Measurements from ENCODE around the gene PNPLA7. TPM values are rescaled to one million over a fixed set of nuclear protein-coding genes. Genes with fewer than 3 reads are reported as not detected.

PNPLA7 gene
- total RNA-seq, 1 experiment from 2014 or later, result 1.3 TPM

GRCh38 chr9:137421838-137422603, 128.2 kb downstream of the PNPLA7 start (continued):
- TF ChIP-seq FOXP4 (CRISPR knock-in tag; IDR thresholded peaks at IDR 0.05), result no peak

GRCh38 chr9:137417161-137418021, 132.8 kb downstream of the PNPLA7 start:
- POLR2A ChIA-PET, result no interaction called here
- ATAC-seq, result no peak

More at GRCh38 chr9:137417161-137418021, 132.8 kb downstream of the PNPLA7 start:
- H3K27me3 Mint-ChIP-seq (ENCODE audit: low read depth), result no peaks in the 10 kb centered on the region
- no peak overlapping the region for H3K27ac Mint-ChIP-seq
- CTCF ChIA-PET, result no interaction called here
- peak; percentile 10 for DNase-seq (ENCODE audit: low spot score)
- peaks cover 7% of the 10 kb centered on the region for H3K4me1 Mint-ChIP-seq
- no peak for TF ChIP-seq ATF6 (CRISPR knock-in tag; IDR thresholded peaks at IDR 0.05)
- TF ChIP-seq HMGXB4 (CRISPR knock-in tag; IDR thresholded peaks at IDR 0.05), result no peak
- no peak for TF ChIP-seq TCF7 (CRISPR knock-in tag; IDR thresholded peaks at IDR 0.05; ENCODE audit: low read depth)
- TF ChIP-seq JAZF1 (CRISPR knock-in tag; IDR thresholded peaks at IDR 0.05), result no peak
- TF ChIP-seq E2F1 (CRISPR knock-in tag; IDR thresholded peaks at IDR 0.05), result no peak
- TF ChIP-seq PRRX2 (CRISPR knock-in tag; IDR thresholded peaks at IDR 0.05), result no peak
- TF ChIP-seq NR2C2 (CRISPR knock-in tag; IDR thresholded peaks at IDR 0.05), result no peak
- no peak for TF ChIP-seq ZNF671 (CRISPR knock-in tag; IDR thresholded peaks at IDR 0.05)
- TF ChIP-seq STAT6 (CRISPR knock-in tag; conservative IDR thresholded peaks at IDR 0.05; ENCODE audit: low read depth), result no peak
- TF ChIP-seq ZSCAN18 (CRISPR knock-in tag; IDR thresholded peaks at IDR 0.05), result no peak
- no peak overlapping the region for H3K4me3 Mint-ChIP-seq
- no peaks in the 10 kb centered on the region for H3K36me3 Mint-ChIP-seq
- no peaks in the 10 kb centered on the region for H3K9me3 Mint-ChIP-seq
